Measurements from ENCODE around the gene PLXDC2.

Gene PLXDC2

GRCh38 chr10:19818876-19819275 is 2.6 kb downstream of the PLXDC2 start:
- TF ChIP-seq TAF1 (IDR thresholded peaks at IDR 0.05; ENCODE audit: borderline replicate concordance, low read depth, low read length) (no peak), POLR2A (IDR thresholded peaks at IDR 0.05; ENCODE audit: low read depth, low read length) (no peak), POLR2AphosphoS5 (IDR thresholded peaks at IDR 0.05; ENCODE audit: low read depth, low read length) (no peak)
- no peak for FAIRE-seq
- DNase-seq (ENCODE audit: insufficient read length), result no peak

- TF ChIP-seq POLR2AphosphoS5 (IDR thresholded peaks at IDR 0.05; ENCODE audit: low read depth, low read length), result no peak
- TF ChIP-seq POLR2A (IDR thresholded peaks at IDR 0.05; ENCODE audit: low read depth, low read length), result no peak
- TF ChIP-seq TAF1 (IDR thresholded peaks at IDR 0.05; ENCODE audit: borderline replicate concordance, low read depth, low read length), result no peak
- no peak for FAIRE-seq
- no peak for DNase-seq (ENCODE audit: insufficient read length)
These were observed 3.3 kb downstream of the PLXDC2 start for GRCh38 chr10:19819419-19820033.

- FAIRE-seq (no peak), DNase-seq (ENCODE audit: insufficient read length) (no peak)
- TF ChIP-seq POLR2A (IDR thresholded peaks at IDR 0.05; ENCODE audit: low read depth, low read length), result no peak
- TF ChIP-seq TAF1 (IDR thresholded peaks at IDR 0.05; ENCODE audit: borderline replicate concordance, low read depth, low read length), result no peak
- TF ChIP-seq POLR2AphosphoS5 (IDR thresholded peaks at IDR 0.05; ENCODE audit: low read depth, low read length), result no peak
These were observed 8.4 kb downstream of the PLXDC2 start for GRCh38 chr10:19824381-19825342.

- no peak for DNase-seq (ENCODE audit: insufficient read length)
- FAIRE-seq, result no peak
- no peak for TF ChIP-seq POLR2AphosphoS5 (IDR thresholded peaks at IDR 0.05; ENCODE audit: low read depth, low read length)
- no peak for TF ChIP-seq POLR2A (IDR thresholded peaks at IDR 0.05; ENCODE audit: low read depth, low read length)
- no peak for TF ChIP-seq TAF1 (IDR thresholded peaks at IDR 0.05; ENCODE audit: borderline replicate concordance, low read depth, low read length)
These were observed 9.5 kb downstream of the PLXDC2 start for GRCh38 chr10:19825700-19826099.

GRCh38 chr10:19826712-19827111 is 10.5 kb downstream of the PLXDC2 start:
- DNase-seq (ENCODE audit: insufficient read length) (no peak), FAIRE-seq (no peak)
- TF ChIP-seq TAF1 (IDR thresholded peaks at IDR 0.05; ENCODE audit: borderline replicate concordance, low read depth, low read length), result no peak
- no peak for TF ChIP-seq POLR2AphosphoS5 (IDR thresholded peaks at IDR 0.05; ENCODE audit: low read depth, low read length)
- TF ChIP-seq POLR2A (IDR thresholded peaks at IDR 0.05; ENCODE audit: low read depth, low read length), result no peak

GRCh38 chr10:19828278-19829049 is 12.2 kb downstream of the PLXDC2 start:
- TF ChIP-seq TAF1 (IDR thresholded peaks at IDR 0.05; ENCODE audit: borderline replicate concordance, low read depth, low read length) (no peak), POLR2A (IDR thresholded peaks at IDR 0.05; ENCODE audit: low read depth, low read length) (no peak), POLR2AphosphoS5 (IDR thresholded peaks at IDR 0.05; ENCODE audit: low read depth, low read length) (no peak)
- no peak for FAIRE-seq
- DNase-seq (ENCODE audit: insufficient read length), result no peak

- FAIRE-seq, result no peak
- TF ChIP-seq POLR2A (IDR thresholded peaks at IDR 0.05; ENCODE audit: low read depth, low read length), result no peak
- no peak for TF ChIP-seq TAF1 (IDR thresholded peaks at IDR 0.05; ENCODE audit: borderline replicate concordance, low read depth, low read length)
- no peak for TF ChIP-seq POLR2AphosphoS5 (IDR thresholded peaks at IDR 0.05; ENCODE audit: low read depth, low read length)
- DNase-seq (ENCODE audit: insufficient read length), result no peak
These were observed 16.5 kb downstream of the PLXDC2 start for GRCh38 chr10:19832699-19833098.

GRCh38 chr10:19833170-19833824 is 17.1 kb downstream of the PLXDC2 start:
- DNase-seq (ENCODE audit: insufficient read length) (no peak), FAIRE-seq (no peak)
- TF ChIP-seq POLR2AphosphoS5 (IDR thresholded peaks at IDR 0.05; ENCODE audit: low read depth, low read length), result no peak
- no peak for TF ChIP-seq TAF1 (IDR thresholded peaks at IDR 0.05; ENCODE audit: borderline replicate concordance, low read depth, low read length)
- no peak for TF ChIP-seq POLR2A (IDR thresholded peaks at IDR 0.05; ENCODE audit: low read depth, low read length)

GRCh38 chr10:19835952-19836351 is 19.7 kb downstream of the PLXDC2 start:
- no peak for FAIRE-seq

GRCh38 chr10:19839090-19839489 is 22.9 kb downstream of the PLXDC2 start:
- FAIRE-seq, result no peak
- TF ChIP-seq TAF1 (IDR thresholded peaks at IDR 0.05; ENCODE audit: borderline replicate concordance, low read depth, low read length) (no peak), POLR2A (IDR thresholded peaks at IDR 0.05; ENCODE audit: low read depth, low read length) (no peak), POLR2AphosphoS5 (IDR thresholded peaks at IDR 0.05; ENCODE audit: low read depth, low read length) (no peak)
- DNase-seq (ENCODE audit: insufficient read length), result no peak

More at GRCh38 chr10:19835952-19836351, 19.7 kb downstream of the PLXDC2 start:
- no peak for DNase-seq (ENCODE audit: insufficient read length)
- TF ChIP-seq POLR2AphosphoS5 (IDR thresholded peaks at IDR 0.05; ENCODE audit: low read depth, low read length), result no peak
- TF ChIP-seq POLR2A (IDR thresholded peaks at IDR 0.05; ENCODE audit: low read depth, low read length), result no peak
- TF ChIP-seq TAF1 (IDR thresholded peaks at IDR 0.05; ENCODE audit: borderline replicate concordance, low read depth, low read length), result no peak

- TF ChIP-seq POLR2A (IDR thresholded peaks at IDR 0.05; ENCODE audit: low read depth, low read length) (no peak), TAF1 (IDR thresholded peaks at IDR 0.05; ENCODE audit: borderline replicate concordance, low read depth, low read length) (no peak), POLR2AphosphoS5 (IDR thresholded peaks at IDR 0.05; ENCODE audit: low read depth, low read length) (no peak)
- DNase-seq (ENCODE audit: insufficient read length) (no peak), FAIRE-seq (no peak)
These were observed 23.3 kb downstream of the PLXDC2 start for GRCh38 chr10:19839552-19839951.

All from GM12892 (cell line).